Activated CD8-positive, alpha-beta memory T cell treated with anti-CD3 and anti-CD28 coated beads for 48 hours (primary cell): Measurements from ENCODE around the gene KDM3B.

Source experiments
- DNase-seq, 3 experiments: peaks; one replicate each; pipeline ENCODE4 v3.0.0-alpha.2; 2020; ENCODE audit warnings: low read depth in 2 of 3, low spot score in 2 of 3

KDM3B gene

DNA sequence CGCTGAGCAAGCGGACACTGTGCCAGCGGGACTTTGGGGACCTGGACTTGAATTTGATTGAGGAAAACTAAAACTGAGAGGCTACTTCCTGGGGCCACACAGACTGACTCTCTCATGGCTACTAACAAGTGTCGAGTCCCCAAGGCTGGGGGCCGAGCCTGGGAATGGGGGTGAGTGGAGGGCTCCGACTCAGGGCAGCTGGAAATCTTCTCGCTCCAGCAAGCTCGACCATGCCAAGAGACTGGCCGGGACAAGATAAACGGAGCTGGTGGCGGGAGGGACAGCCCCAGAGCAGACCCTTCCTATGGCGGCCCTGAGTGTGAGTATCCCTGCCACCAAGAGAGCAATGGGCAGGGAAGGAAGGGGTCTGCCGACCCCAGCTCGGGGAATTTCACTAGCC is 5.6 kb upstream of the KDM3B start:
- DNase-seq: no peak

DNA sequence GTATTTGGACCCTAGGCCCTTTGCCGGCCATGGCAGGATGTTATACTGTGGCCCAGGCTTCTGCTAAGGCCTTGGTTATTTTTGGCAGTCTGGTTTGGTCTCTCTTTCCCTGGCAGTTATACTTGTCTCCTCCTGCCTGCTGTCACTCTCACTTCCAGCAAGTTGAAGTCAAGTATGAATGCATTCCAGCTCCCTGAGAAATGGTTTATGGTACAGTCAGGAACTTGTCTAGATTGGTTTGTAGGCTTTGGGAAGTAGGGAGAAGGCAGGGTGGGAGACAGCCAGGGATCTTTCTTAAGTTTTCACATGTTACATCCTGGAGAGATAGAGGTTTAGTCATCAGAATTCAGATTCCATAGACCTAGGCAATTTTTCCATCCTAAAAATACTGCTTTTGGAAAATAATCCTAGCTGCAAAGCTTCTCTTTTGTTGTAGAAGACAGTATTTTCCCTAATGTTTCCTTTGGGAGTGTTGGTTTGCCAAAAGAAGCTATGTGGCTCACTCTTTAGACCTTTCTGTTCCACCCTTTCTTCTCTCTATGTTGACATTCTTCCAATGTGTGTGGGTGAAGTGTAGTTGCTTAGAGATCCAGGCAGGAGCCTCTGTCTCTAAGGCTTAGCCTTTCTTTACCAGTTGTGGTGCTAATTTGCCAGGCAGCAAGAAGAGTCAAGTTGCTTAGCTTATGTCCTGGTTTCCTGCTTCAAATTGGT is 2.5 kb upstream of the KDM3B start:
- no peak for DNase-seq

DNA sequence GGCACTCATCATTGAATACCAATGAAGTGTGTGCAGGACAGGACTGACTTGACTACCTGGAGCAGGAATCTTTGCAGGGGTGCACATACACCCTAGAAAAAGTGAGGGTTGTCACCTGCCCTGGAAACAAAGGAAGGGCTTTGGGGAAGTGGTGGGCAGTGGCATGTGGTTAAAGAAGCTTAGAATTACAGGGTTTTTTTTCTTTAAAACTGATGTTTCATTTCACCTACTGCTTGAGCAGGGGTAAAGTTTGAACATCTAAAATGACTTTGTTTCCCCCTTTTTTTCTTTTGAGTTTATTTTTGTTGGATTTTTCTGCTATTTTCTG is 2.0 kb upstream of the KDM3B start:
- no peak for DNase-seq

GRCh38 chr5:138351056-138351455 is 1.4 kb upstream of the KDM3B start:
- DNase-seq: no peak

GRCh38 chr5:138351517-138351916 is 968 bp upstream of the KDM3B start:
- DNase-seq: no peak

- peak; percentile 28 to 52 (median 48) for DNase-seq
Observed at GRCh38 chr5:138352722-138353559, 456 bp downstream of the KDM3B start.

DNA sequence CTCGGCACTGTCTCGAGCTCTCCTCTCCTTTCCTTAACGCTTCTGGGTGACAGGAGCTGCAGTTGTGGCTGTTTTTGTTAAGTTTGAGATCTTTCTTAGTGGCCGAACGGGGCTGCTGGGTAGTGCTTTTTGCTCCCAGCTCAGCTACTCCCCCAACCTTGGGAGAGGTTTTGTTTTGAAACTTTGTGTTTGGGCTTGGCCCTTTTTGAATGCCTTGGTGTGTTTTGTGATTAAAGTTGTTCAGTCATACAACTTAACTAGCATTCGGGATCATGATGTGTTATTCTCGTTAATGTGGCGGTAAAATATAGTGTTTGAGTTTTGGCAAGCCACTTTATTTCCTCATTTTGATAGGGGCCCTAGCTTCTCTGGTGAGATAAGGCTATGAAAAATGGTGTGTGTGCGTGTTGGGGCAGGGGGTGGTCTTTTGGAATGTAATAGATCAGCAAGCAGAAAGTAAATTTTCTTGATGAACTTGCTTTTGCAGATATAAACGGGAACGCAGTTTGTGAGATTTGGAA is 1.1 kb downstream of the KDM3B start:
- DNase-seq: no peak

GRCh38 chr5:138354387-138354786 is 1.9 kb downstream of the KDM3B start:
- no peak for DNase-seq

DNA sequence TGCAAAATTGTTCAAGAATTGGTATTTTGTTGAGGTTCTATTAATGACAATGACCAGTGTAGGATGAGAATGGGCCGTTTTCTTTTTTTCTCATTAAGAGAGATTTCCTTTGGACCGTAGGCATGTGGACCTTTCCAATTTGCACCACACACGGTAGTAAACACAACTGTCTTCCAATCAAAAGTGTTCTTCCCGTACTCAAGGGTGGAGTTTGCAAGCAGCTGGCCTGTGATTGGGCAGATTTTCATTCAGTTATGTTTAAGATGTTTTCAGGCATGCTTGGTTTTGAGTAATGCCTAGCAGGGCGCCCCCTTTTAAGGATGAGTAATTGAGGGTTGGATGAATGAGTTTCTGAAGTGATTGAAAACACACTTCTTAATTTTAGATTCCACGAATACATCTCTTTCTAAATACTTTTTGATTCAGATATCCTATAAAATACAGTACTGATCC is 2.5 kb downstream of the KDM3B start:
- peak in 1 of 3 experiments; percentile 28 for DNase-seq

DNA sequence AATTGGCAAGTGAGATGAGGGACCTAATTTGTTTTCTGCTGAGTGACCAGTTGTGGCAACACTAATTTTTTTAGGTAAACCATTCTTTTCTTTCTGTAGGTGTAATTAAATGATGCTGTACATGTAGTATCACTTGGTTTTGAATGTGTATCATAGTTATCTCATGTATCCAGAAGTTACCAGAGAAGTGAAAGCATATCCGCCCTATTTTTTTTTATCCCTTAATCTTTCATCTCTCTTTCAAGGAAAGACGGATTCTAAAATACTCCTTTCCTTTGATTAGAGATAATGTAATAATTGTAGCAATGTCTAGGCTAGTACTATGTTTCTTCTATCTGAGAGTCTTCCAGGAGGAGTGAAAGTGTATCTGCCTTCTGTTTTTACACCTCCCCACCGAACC is 7.1 kb downstream of the KDM3B start:
- DNase-seq: no peak

- no peak for DNase-seq
Observed at GRCh38 chr5:138360941-138361452, 8.5 kb downstream of the KDM3B start.

- DNase-seq: no peak
Observed at GRCh38 chr5:138364576-138364975, 12.1 kb downstream of the KDM3B start.

GRCh38 chr5:138366632-138367382 is 14.3 kb downstream of the KDM3B start:
- no peak for DNase-seq

DNA sequence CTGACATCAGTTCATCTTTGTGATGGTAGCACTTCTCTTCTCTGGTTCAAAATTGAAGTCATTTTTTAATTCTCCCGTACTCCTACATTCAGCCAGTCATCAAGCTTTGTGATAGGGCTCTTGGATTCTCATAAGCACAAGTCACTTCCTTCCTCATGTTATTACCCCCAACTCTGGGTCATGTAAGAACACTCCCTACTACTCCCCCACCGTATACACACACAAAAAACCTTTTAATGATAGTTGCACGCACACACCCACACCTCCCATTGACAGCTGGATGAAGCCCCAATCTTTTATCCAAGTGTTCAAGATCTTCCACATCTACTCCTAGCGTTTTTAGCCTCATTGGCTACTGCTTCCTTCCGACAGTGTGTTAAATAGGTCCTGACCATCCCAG is 16.8 kb downstream of the KDM3B start:
- no peak for DNase-seq

DNA sequence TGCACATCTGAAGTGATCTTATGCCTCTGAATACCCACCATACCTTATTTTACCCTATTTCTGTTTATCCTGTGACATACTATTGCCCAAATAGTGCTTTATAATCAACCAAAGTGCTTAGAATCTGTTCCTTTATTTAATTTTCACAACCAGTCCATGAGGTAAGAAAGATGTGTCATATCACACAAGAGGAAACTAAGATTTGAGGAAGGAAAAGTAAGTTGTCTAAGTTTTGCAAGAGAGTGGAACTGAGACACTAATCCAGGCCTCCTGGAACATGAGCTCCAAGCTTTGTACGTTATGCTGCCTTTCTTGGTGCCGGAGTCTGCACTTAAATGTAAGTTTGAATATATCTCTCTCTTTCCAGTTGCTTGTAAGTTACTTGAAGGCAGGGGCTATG is 17.2 kb downstream of the KDM3B start:
- no peak for DNase-seq

DNA sequence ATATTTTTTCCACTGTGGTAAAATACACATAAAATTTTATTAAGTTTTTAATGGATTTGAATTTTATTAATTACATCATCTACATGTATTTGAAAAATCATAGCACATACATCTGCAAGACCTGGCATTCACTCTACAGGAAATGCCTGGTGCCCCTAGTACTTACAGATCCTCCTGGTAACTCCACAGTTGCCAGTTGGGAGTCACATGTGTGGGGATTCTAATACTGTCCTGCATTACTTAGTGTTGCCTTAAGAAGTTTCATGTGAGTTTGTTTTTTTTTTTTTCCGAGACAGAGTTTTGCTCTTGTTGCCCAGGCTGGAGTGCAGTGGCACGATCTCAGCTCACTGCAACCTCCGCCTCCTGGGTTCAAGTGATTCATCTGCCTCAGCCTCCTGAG is 18.1 kb downstream of the KDM3B start:
- DNase-seq: no peak

GRCh38 chr5:138371454-138371853 is 19.0 kb downstream of the KDM3B start:
- DNase-seq: no peak

DNA sequence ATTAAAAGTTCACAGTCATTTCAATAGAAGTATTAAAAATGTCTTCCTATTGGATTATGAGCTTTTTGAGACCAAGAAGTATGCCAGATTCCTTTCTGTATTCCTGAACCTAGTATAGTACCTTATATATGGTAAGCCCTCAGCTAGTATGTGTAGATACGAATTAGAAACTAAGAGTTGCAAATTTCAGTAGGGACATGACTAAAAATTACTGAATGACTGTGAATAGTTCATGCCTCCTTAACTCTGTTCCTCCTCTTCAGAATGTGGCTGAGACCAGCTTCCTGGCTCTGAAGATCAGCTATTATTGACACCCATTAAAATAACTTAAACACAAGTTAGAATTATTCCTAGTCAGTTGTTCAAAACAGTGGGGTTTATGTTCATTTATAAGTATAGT is 19.7 kb downstream of the KDM3B start:
- DNase-seq: no peak

DNA sequence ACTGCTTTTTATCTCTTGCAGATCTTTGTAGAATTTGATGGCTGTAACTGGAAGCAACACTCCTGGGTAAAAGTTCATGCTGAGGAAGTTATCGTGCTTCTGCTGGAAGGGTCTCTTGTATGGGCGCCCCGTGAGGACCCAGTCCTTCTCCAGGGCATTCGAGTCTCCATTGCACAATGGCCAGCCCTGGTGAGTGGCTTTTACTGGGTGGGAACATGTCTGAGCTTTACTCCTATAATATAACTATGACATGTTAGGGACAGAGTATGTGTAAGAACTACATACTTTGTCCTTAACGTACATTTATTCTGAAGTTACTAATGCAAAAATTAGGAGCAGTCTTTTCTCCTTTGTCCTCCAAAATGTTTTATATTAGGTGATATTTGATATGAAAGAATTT is 20.2 kb downstream of the KDM3B start:
- no peak for DNase-seq

DNA sequence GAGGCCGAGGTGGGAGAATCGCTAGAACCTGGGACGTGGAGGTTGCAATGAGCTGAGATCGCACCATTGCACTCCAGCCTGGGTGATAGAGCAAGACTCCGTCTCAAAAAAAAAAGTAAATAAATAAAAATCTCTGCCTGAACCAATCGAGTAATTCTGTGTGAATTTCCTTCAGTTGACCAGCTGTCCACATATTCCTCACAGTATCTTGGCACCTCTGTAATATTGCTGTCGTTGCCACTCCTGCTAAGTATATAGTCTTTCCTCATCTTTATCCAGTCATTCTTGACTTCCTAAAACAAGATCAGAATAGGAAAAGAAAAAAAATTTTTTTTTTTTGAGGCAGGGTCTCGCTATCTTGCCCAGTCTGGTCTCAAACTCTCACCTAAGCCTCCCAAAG is 29.9 kb downstream of the KDM3B start:
- no peak for DNase-seq

DNA sequence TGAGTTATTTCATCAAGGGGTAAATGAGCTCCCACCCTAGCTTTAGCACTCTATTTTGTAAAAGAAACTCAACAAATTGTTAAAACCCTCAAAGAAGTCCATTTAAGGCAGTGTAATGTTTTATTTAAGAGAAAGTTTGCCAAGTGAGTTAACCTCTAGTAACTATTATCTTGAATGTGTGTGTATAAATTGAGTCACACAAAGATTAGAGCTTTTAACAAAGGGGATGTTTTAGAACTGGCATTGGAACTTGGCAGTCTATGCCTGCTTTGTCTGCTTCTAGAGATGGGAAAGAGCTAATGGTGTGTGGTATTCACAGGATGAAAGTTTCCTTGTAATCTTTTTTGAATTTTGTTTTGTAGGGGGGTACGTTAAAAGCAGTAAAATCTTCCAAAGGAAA is 33.2 kb downstream of the KDM3B start:
- no peak for DNase-seq

- DNase-seq: no peak
Observed at GRCh38 chr5:138386290-138386689, 33.8 kb downstream of the KDM3B start.
